Measurements from ENCODE around the gene TMEM255A. TPM values are rescaled to one million over a fixed set of nuclear protein-coding genes. Genes with fewer than 3 reads are reported as not detected.

TMEM255A gene
- total RNA-seq, 1 donor from 2014 or later, result 0.13 TPM

DNA sequence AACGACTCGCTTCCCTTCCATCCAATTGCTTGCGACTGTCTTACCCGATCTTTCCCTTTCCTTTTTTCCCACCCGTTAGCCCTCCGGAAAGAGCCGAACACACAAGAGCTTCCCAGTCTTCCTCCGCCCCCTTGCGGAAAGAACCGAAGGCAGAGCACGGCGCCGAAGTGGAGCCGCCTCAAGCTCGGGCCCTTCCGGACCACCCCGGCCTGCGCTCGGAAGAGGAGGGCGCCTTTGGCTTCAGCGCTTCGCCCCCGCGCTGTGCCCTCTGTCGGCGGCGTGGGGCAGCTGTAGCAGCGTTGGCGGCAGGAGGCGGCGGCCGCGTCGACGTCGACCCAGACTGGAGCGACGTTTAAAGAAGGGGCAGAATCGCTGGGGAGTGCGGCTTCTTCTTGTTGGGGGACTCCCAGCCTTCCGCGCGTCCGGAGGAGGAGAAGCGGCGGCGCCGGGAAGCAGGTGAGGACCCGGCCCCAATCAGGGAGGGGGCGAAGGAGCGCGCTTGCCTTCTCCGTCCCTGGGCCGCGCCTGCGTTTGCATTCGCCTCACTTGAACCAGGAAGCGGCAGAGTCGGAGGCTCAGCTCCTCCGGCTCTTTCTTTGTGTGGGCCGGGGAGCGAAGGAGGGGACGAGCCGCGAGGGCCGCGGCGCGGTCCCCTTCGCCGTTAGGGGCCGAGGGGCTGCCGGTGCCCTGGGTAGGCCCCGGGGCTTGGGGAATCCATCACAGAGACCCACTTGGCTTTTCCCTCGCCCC, 60.6 kb downstream of the TMEM255A start, which contains the start of gene ZBTB33:
ZBTB33 (plus strand) TSS at position 291 of the 750 bp plus-strand sequence. CDS start 2,604 bp downstream, outside the sequence.
- H3K4me1 Mint-ChIP-seq (ENCODE audit: unreplicated experiment), result peaks cover 9% of the 10 kb centered on the region
- H3K27ac Mint-ChIP-seq (ENCODE audit: unreplicated experiment), result peak within 1 kb of the TSS; percentile 88
- peak; percentile 88 for DNase-seq (ENCODE audit: low spot score)
- peak within 1 kb of the TSS; percentile 98 for H3K4me3 Mint-ChIP-seq (ENCODE audit: unreplicated experiment)
- no peaks in the 10 kb centered on the region for H3K9me3 Mint-ChIP-seq (ENCODE audit: unreplicated experiment)
- H3K36me3 Mint-ChIP-seq (ENCODE audit: low read depth, unreplicated experiment), result peaks cover 3% of the 10 kb centered on the region
- peaks cover 3% of the 10 kb centered on the region for H3K27me3 Mint-ChIP-seq (ENCODE audit: unreplicated experiment)
- TF ChIP-seq, protein P1, sequence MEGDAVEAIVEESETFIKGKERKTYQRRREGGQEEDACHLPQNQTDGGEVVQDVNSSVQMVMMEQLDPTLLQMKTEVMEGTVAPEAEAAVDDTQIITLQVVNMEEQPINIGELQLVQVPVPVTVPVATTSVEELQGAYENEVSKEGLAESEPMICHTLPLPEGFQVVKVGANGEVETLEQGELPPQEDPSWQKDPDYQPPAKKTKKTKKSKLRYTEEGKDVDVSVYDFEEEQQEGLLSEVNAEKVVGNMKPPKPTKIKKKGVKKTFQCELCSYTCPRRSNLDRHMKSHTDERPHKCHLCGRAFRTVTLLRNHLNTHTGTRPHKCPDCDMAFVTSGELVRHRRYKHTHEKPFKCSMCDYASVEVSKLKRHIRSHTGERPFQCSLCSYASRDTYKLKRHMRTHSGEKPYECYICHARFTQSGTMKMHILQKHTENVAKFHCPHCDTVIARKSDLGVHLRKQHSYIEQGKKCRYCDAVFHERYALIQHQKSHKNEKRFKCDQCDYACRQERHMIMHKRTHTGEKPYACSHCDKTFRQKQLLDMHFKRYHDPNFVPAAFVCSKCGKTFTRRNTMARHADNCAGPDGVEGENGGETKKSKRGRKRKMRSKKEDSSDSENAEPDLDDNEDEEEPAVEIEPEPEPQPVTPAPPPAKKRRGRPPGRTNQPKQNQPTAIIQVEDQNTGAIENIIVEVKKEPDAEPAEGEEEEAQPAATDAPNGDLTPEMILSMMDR (IDR thresholded peaks at IDR 0.05; ENCODE audit: unreplicated experiment), result peak; percentile 49

DNA sequence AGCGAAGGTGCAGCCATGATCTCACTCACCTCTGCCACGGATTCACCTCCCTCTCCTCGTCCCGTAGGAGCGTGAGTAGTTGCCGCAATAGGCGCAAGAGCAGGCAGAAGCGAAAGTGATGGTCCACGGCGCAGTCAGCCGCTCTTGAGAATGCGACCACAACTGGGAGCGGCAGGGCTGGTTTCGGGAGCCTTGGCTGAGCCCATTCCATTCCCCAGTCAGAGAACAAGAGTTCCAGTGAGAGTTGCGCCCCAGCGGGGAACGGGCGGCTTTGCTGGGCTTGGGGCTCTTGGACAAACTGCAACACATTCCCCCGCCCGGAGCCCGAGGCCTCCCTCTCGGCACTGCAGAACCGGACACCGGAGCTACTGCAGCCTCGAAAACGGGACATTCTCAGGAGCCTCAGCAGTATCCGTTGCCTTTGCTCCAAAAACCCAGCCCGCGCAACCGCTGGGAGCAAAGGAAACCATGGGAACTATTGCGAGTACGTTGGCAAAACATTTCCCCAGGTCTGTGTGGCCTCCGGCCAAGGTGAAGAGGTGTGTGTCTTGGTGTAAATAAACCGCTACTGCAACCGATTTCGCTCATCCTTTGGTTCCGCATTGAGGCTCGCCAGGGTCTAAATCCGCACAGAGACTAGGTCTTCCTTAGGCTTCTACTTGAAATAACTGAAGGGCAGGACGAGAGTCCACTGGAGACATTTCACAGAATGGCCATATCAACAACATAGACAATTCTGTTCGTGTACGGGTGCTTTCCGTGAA, 66.3 kb downstream of the TMEM255A start:
- peak; percentile 64 for DNase-seq (ENCODE audit: low spot score)
- H3K27ac Mint-ChIP-seq (ENCODE audit: unreplicated experiment), result peak overlapping the region; percentile 94
- peak overlapping the region; percentile 99 for H3K4me3 Mint-ChIP-seq (ENCODE audit: unreplicated experiment)
- no peaks in the 10 kb centered on the region for H3K36me3 Mint-ChIP-seq (ENCODE audit: low read depth, unreplicated experiment)
- TF ChIP-seq, protein P1 (IDR thresholded peaks at IDR 0.05; ENCODE audit: unreplicated experiment), result no peak
- no peaks in the 10 kb centered on the region for H3K9me3 Mint-ChIP-seq (ENCODE audit: unreplicated experiment)
- peaks cover 3% of the 10 kb centered on the region for H3K27me3 Mint-ChIP-seq (ENCODE audit: unreplicated experiment)
- peaks cover 8% of the 10 kb centered on the region for H3K4me1 Mint-ChIP-seq (ENCODE audit: unreplicated experiment)

DNA sequence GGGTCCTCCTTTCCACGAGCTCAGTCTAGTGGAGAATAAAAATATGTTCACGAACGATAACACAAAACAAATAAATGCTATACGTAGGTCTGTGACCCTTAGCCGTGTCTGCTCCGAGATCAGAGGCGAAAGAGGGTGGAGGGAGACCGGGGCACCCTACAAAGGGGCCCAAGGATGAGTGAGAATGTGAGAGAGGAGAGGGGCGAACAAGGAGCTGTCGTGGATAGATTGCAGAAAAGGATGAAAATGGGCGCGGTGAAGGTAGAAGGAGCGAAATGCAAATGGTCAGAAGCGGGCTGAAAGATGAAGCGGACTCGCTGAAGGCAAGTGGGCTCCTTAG, 66.9 kb downstream of the TMEM255A start:
- Mint-ChIP-seq H3K4me3 (ENCODE audit: unreplicated experiment) (peak overlapping the region; percentile 99), H3K4me1 (ENCODE audit: unreplicated experiment) (peaks cover 8% of the 10 kb centered on the region), H3K9me3 (ENCODE audit: unreplicated experiment) (no peaks in the 10 kb centered on the region)

DNA sequence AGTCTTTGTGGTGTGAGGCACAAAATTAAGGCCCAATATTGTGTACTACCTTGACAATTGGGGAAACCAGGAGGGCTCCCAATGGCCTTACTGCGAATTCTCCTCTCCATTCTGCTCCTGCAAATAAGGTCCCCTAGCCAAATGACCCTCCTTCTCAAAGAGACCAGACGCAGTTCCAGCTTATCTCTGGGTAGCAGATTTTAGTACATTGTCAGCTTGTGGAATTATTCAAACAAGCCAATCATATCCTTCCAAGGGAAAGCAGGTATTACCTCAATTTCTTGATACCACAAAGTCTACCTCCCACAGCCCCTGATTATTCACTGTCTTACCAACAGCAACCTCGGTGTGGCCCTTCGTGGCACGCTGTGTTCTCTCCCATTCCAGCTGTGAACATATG, 68.4 kb downstream of the TMEM255A start:
- no peak overlapping the region for H3K4me3 Mint-ChIP-seq (ENCODE audit: unreplicated experiment)
- peaks cover 8% of the 10 kb centered on the region for H3K4me1 Mint-ChIP-seq (ENCODE audit: unreplicated experiment)
- TF ChIP-seq, protein P1 (IDR thresholded peaks at IDR 0.05; ENCODE audit: unreplicated experiment), result no peak
- no peak for DNase-seq (ENCODE audit: low spot score)
- no peak overlapping the region for H3K27ac Mint-ChIP-seq (ENCODE audit: unreplicated experiment)
- H3K36me3 Mint-ChIP-seq (ENCODE audit: low read depth, unreplicated experiment), result no peaks in the 10 kb centered on the region
- H3K9me3 Mint-ChIP-seq (ENCODE audit: unreplicated experiment), result no peaks in the 10 kb centered on the region
- H3K27me3 Mint-ChIP-seq (ENCODE audit: unreplicated experiment), result peaks cover 3% of the 10 kb centered on the region

More for the DNA sequence above, 66.9 kb downstream of the TMEM255A start:
- no peak for DNase-seq (ENCODE audit: low spot score)
- TF ChIP-seq, protein P1 (IDR thresholded peaks at IDR 0.05; ENCODE audit: unreplicated experiment), result no peak
- Mint-ChIP-seq H3K27me3 (ENCODE audit: unreplicated experiment) (peaks cover 3% of the 10 kb centered on the region), H3K36me3 (ENCODE audit: low read depth, unreplicated experiment) (no peaks in the 10 kb centered on the region), H3K27ac (ENCODE audit: unreplicated experiment) (peak overlapping the region; percentile 94)

DNA sequence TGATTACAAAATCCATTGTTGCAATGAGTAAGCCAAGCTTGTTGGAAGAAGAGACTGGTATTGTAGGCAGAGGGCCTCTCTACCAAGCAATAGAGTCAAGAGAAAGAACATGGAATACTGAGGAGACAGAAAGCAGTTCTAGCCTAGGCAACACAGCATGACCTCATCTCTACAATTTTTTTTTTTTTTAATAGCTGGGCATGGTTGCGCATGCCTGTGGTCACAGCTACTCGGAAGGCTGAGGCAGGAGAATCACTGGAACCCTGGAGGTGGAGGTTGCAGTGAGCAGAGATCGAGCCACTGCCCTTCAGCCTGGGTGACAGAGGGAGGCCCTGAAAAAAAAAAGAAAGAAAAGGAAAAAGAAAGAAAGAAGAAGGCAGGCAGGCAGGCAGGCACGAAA, 72.3 kb downstream of the TMEM255A start:
- Mint-ChIP-seq H3K4me3 (ENCODE audit: unreplicated experiment) (no peak overlapping the region), H3K27ac (ENCODE audit: unreplicated experiment) (no peak overlapping the region)

More for the DNA sequence above, 72.3 kb downstream of the TMEM255A start:
- Mint-ChIP-seq H3K4me1 (ENCODE audit: unreplicated experiment) (peaks cover 2% of the 10 kb centered on the region), H3K27me3 (ENCODE audit: unreplicated experiment) (no peaks in the 10 kb centered on the region), H3K36me3 (ENCODE audit: low read depth, unreplicated experiment) (no peaks in the 10 kb centered on the region), H3K9me3 (ENCODE audit: unreplicated experiment) (no peaks in the 10 kb centered on the region)
- no peak for DNase-seq (ENCODE audit: low spot score)
- TF ChIP-seq, protein P1 (IDR thresholded peaks at IDR 0.05; ENCODE audit: unreplicated experiment), result no peak
